ACC112 (cell line): ENCODE data around the gene DNAH12.
A peak's percentile ranks its signal among the peaks of the same experiment; 100 is the strongest.
"Not testable (repeated sequence)": the region's sequence is repeated elsewhere in the genome, so short reads cannot be mapped to it uniquely, and the experiment has no call there.

Experiments used
- H2AFZ ChIP-seq: fragments of 200-600 bp; sonication (generic); one replicate; pipeline ENCODE4 v1.6.0; 2017; ENCODE audit warnings: antibody characterized with exemption, low read length; ENCODE audit not compliant: unreplicated experiment
- H3K27ac ChIP-seq: fragments of 200-600 bp; sonication (generic); 2 replicates; pipeline ENCODE4 v1.5.1; 2014; ENCODE audit warnings: low read depth, mild to moderate bottlenecking, antibody characterized with exemption, low read length, moderate library complexity
- H3K27me3 ChIP-seq: fragments of 200-600 bp; sonication (generic); 2 replicates; pipeline ENCODE4 v1.6.1; 2014; ENCODE audit warnings: mild to moderate bottlenecking, antibody characterized with exemption, low read length, moderate library complexity, mixed read lengths; ENCODE audit not compliant: insufficient read depth
- H3K36me3 ChIP-seq: fragments of 200-600 bp; sonication (generic); 2 replicates; pipeline ENCODE4 v1.6.1; 2016; ENCODE audit warnings: mild to moderate bottlenecking, antibody characterized with exemption, low read length, moderate library complexity, mixed read lengths; ENCODE audit not compliant: insufficient read depth
- H3K4me1 ChIP-seq: fragments of 200-600 bp; sonication (generic); one replicate; pipeline ENCODE4 v1.6.1; 2016; ENCODE audit warnings: low read length, mixed read lengths; ENCODE audit not compliant: insufficient read depth, unreplicated experiment, control insufficient read depth
- H3K4me3 ChIP-seq: fragments of 200-600 bp; sonication (generic); 2 replicates; pipeline ENCODE4 v1.5.1; 2014; ENCODE audit warnings: mild to moderate bottlenecking, low read depth, low read length
- H3K79me2 ChIP-seq: fragments of 200-600 bp; sonication (generic); one replicate; pipeline ENCODE4 v1.6.0; 2016; ENCODE audit warnings: low read length; ENCODE audit not compliant: control insufficient read depth, unreplicated experiment, insufficient read depth

DNAH12 gene

DNA sequence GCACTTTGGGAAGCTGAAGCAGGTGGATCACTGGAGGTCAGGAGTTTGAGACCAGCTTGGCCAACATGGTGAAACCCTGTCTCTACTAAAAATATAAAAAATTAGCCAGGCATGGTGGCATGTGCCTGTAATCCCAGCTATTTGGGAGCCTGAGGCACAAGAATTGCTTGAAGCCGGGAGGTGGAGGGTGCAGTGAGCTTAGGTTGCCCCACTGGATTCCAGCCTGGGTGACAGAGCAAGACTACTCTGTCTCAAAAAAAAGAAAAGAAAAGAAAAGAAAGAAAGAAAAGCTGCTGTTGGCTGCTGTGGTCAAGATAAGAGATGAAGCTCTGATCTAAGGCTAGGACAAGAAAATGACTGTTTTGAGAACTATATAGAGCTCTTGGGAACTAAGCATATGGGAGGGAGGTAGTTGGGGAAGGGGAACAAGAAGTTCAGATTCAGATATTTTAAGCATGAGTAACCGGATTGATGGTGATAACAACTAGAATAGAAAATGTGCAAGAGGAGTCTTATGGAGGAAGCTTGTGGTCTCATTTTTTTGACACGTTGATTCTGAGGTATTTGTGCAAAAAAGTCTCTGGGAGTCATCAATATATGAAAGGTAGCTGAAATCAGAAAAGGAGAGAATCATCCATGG lies 25.7 kb downstream of the DNAH12 start:
- Histone ChIP-seq H3K27ac (peak overlapping the region; percentile 46), H3K27me3 (no peaks in the 10 kb centered on the region), H3K79me2 (no peaks in the 10 kb centered on the region), H3K36me3 (no peaks in the 10 kb centered on the region), H2AFZ (peak overlapping the region; percentile 41), H3K4me3 (peak overlapping the region; percentile 10; the same call in 1 of the 2 replicates), H3K4me1 (peaks cover 22% of the 10 kb centered on the region)

- Histone ChIP-seq H3K27me3 (no peaks in the 10 kb centered on the region), H3K79me2 (no peaks in the 10 kb centered on the region), H3K36me3 (no peaks in the 10 kb centered on the region), H3K27ac (peak overlapping the region; percentile 21), H3K4me3 (peak overlapping the region; percentile 45; the same call in 1 of the 2 replicates), H3K4me1 (peaks cover 6% of the 10 kb centered on the region), H2AFZ (peak overlapping the region; percentile 69)
These were observed 32.0 kb downstream of the DNAH12 start for GRCh38 chr3:57512166-57512565.

DNA sequence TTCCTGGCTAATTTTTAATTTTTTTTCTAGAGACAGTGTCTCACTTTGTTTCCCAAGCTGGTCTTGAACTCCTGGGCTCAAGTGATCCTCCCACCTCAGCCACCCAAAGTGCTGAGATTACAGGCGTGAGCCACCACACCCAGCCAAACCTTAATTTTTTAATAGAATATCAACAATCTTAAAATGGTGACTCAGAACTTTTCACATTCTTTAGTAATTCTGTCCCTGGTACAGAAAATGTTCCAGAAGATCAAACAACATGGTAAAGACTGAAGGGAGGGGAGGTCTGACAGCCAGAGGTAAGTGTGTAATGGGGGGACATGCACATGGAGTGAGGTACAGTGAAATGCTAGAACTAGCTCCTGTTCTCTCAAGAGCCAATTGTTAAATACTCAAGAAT lies 38.2 kb downstream of the DNAH12 start:
- Histone ChIP-seq H3K79me2 (no peaks in the 10 kb centered on the region), H3K4me3 (no peak overlapping the region), H3K4me1 (no peaks in the 10 kb centered on the region), H3K27me3 (no peaks in the 10 kb centered on the region), H2AFZ (no peak overlapping the region), H3K36me3 (no peaks in the 10 kb centered on the region), H3K27ac (no peak overlapping the region)

DNA sequence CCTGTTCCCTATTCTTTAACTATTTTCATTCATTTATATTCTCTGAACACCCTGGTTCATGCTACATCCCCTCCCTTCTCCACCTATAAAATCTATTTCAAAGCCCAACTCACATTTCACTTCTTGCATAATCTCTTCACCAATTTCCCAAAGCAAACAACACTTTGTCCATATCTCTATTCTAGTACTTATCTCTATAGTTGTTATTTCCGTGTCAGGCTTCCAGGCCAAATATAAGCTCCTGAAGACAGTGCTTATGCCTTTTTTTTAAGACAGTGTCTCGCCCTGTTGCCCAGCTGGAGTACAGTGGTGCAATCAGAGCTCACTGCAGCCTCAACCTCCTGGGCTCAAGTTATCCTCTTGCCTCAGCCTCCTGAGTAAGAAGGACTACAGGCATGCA lies 43.6 kb downstream of the DNAH12 start:
- no peaks in the 10 kb centered on the region for H3K36me3 ChIP-seq
- no peak overlapping the region for H3K4me3 ChIP-seq
- H2AFZ ChIP-seq = no peak overlapping the region
- no peaks in the 10 kb centered on the region for H3K79me2 ChIP-seq
- no peak overlapping the region for H3K27ac ChIP-seq
- no peaks in the 10 kb centered on the region for H3K27me3 ChIP-seq
- no peaks in the 10 kb centered on the region for H3K4me1 ChIP-seq

DNA sequence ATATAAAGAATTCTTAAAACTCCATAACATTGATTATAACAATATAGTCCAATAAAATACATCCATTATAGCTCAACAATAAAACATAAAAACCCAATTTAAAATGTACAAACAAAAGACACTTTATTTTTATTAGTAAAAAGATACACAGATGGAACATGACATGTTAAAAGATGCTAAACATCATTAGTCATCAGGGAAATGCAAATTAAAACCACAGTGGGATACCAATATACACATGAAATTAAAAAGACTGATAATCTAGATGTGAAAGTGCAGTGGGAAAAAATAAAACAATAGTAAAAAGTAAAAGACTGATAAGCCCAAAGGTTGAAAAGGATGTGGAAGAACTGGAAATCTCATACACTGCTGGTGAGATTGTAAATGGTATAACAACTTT lies 46.2 kb downstream of the DNAH12 start:
- Histone ChIP-seq H3K27me3 (no peaks in the 10 kb centered on the region), H3K4me1 (no peaks in the 10 kb centered on the region), H3K4me3 (no peak overlapping the region), H3K36me3 (no peaks in the 10 kb centered on the region), H3K27ac (no peak overlapping the region), H3K79me2 (no peaks in the 10 kb centered on the region), H2AFZ (no peak overlapping the region)

DNA sequence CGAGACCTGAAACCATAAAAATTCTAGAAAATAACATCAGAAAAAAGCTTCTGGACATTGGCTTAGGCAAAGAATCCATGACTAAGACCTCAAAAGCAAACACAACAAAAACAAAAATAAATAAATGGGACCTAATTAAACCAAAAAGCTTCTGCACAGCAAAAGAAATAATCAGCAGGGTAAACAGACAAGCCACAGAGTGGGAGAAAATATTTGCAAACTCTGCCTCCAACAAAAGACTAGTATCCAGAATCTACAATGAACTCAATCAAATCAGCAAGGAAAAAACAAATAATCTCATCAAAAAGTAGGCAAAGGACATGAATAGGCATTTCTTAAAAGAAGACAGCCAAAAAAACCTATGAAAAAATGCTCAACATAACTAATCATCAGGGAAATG lies 59.6 kb downstream of the DNAH12 start:
- Histone ChIP-seq H3K27ac (no peak overlapping the region), H3K79me2 (no peaks in the 10 kb centered on the region), H3K4me1 (no peaks in the 10 kb centered on the region), H3K4me3 (no peak overlapping the region), H3K36me3 (no peaks in the 10 kb centered on the region), H3K27me3 (no peaks in the 10 kb centered on the region), H2AFZ (no peak overlapping the region)

GRCh38 chr3:57477193-57477592 lies 67.0 kb downstream of the DNAH12 start:
- H3K4me3 ChIP-seq, H3K79me2 ChIP-seq, H3K27ac ChIP-seq, H3K4me1 ChIP-seq, H2AFZ ChIP-seq, H3K36me3 ChIP-seq, H3K27me3 ChIP-seq: not testable (repeated sequence)

GRCh38 chr3:57464801-57465200 lies 79.3 kb downstream of the DNAH12 start:
- Histone ChIP-seq H3K4me1 (no peaks in the 10 kb centered on the region), H3K4me3 (no peak overlapping the region), H3K36me3 (no peaks in the 10 kb centered on the region), H2AFZ (no peak overlapping the region), H3K27ac (no peak overlapping the region), H3K27me3 (0 out of 2 replicates have a peak, but pooled peaks cover 2% of the 10 kb centered on the region), H3K79me2 (no peaks in the 10 kb centered on the region)

DNA sequence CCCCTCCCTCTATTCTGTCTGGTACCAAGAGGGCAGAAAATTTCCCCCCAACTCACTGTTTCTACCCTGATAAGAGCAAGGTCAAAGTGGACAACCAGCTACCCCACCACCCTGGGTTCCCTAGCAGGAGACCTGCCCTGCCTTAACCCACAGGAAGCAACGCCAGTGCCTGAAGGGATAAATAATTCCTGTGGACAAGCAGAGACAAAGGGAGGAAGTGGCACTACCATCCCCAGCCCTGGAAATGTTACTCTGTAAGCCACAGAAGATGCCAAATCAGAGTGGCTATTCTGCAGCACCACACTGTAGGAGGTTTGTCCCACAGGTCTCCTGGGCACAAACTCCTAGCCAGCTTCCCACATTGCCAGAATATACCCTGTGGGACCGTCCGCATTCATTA lies 80.1 kb downstream of the DNAH12 start:
- no peak overlapping the region for H3K4me3 ChIP-seq
- no peak overlapping the region for H3K27ac ChIP-seq
- H3K36me3 ChIP-seq = no peaks in the 10 kb centered on the region
- H2AFZ ChIP-seq = no peak overlapping the region
- H3K4me1 ChIP-seq = no peaks in the 10 kb centered on the region
- H3K27me3 ChIP-seq = 0 out of 2 replicates have a peak, but pooled peaks cover 2% of the 10 kb centered on the region
- no peaks in the 10 kb centered on the region for H3K79me2 ChIP-seq

GRCh38 chr3:57451150-57451846 lies 92.8 kb downstream of the DNAH12 start:
- H3K27ac ChIP-seq = no peak overlapping the region

GRCh38 chr3:57449276-57449847 lies 94.8 kb downstream of the DNAH12 start:
- peaks cover 17% of the 10 kb centered on the region for H3K4me1 ChIP-seq
- H3K27me3 ChIP-seq, H3K4me3 ChIP-seq, H2AFZ ChIP-seq, H3K79me2 ChIP-seq, H3K36me3 ChIP-seq, H3K27ac ChIP-seq: not testable (repeated sequence)

More at GRCh38 chr3:57451150-57451846, 92.8 kb downstream of the DNAH12 start:
- Histone ChIP-seq H3K4me1 (peaks cover 17% of the 10 kb centered on the region), H2AFZ (no peak overlapping the region), H3K79me2 (no peaks in the 10 kb centered on the region), H3K36me3 (no peaks in the 10 kb centered on the region), H3K27me3 (no peaks in the 10 kb centered on the region), H3K4me3 (no peak overlapping the region)
